ENCODE results near the gene RAB11B.
"Not testable (repeated sequence)": the region's sequence is repeated elsewhere in the genome, so short reads cannot be mapped to it uniquely, and the experiment has no call there.

Gene RAB11B

GRCh38 chr19:8438236-8438635 lies 48.1 kb downstream of the RAB11B start:
- no peak for FAIRE-seq
- no peak for TF ChIP-seq CTCF (IDR thresholded peaks at IDR 0.05; ENCODE audit: insufficient read depth, missing control alignments)
- DNase-seq (ENCODE audit: insufficient read length, low spot score), result no peak

DNA sequence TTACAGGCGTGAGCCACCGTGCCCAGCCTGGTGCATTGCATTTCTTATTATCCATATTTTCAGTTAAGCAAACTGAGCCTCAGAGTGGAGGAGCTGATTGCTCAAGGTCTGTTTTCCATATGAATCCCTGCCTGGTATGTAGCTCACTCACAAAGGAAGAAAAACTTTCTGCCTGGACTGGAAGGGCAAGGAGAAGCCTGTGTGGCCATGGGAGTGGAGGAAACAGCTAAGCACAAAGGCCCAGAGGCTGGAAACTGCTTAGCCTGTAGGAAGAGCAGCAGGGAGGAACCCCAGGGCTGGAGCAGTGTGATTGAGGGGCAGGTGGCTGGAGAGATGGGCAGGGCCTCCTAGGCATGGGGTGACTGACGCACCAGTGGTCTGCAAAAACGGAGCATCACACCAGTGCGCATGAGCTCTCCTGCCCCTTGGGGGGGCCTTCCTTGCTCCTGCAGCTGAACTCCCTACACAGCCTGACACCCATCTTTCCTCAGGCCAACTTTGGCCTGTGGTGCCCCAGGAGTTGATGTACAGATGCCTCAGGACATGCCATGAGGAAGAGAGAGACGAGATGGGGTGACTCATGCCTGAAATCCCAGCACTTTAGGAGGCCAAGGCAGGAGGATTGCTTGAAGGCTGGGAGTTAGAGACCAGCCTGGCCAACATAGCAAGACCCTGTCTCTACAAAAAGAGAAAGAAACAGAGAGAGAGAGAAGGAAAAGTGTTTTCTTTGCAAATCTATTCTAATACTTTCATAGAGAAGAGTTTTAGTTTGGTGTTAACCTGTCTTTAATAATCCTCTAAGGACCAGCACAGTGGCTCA lies 51.8 kb downstream of the RAB11B start:
- TF ChIP-seq CTCF (IDR thresholded peaks at IDR 0.05; ENCODE audit: insufficient read depth, missing control alignments), result no peak
- no peak for FAIRE-seq
- DNase-seq (ENCODE audit: insufficient read length, low spot score), result no peak

- not testable (repeated sequence) for DNase-seq (ENCODE audit: insufficient read length, low spot score); FAIRE-seq
Measured at GRCh38 chr19:8444140-8444676, 54.0 kb downstream of the RAB11B start.

GRCh38 chr19:8444677-8445487 lies 54.7 kb downstream of the RAB11B start, which contains the start of gene HNRNPM:
HNRNPM (plus strand) TSS chr19:8444975; CDS start chr19:8444999, 24 bp downstream.
- no peak for FAIRE-seq
- no peak for TF ChIP-seq CTCF (IDR thresholded peaks at IDR 0.05; ENCODE audit: insufficient read depth, missing control alignments)
- peak; percentile 90 for DNase-seq (ENCODE audit: insufficient read length, low spot score)

GRCh38 chr19:8445488-8446001 lies 55.4 kb downstream of the RAB11B start:
- FAIRE-seq (no peak), DNase-seq (ENCODE audit: insufficient read length, low spot score) (no peak)
- no peak for TF ChIP-seq CTCF (IDR thresholded peaks at IDR 0.05; ENCODE audit: insufficient read depth, missing control alignments)

DNA sequence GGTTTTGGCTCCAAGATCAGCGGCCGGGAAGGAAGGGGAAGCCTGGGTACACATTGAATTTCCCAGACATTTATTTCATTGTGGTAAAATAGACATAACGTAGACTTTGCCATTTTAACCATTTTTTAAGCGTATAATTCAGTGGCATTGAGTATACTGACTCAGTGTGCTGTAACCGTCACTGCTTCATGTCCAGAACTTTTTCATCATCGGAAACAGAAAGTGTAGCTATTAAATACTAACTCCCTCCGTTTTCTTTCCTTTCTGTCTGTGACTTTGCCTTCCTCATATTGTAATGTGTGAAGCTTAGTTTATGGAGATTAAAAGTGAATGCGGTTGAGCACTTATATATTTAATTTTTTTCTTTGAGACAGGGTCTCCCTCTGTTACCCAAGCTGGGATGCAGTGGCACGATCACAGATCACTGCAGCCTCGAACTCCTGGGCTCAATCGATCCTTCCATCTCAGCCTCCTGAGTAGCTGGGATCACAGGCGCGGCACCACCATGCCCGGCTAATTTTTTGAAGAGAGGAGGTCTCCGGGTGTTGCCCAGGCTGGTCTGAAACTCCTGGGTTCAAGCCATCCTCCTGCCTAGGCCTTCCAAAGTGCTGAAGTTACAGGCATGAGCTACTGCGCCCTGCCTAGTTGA lies 56.0 kb downstream of the RAB11B start:
- no peak for TF ChIP-seq CTCF (IDR thresholded peaks at IDR 0.05; ENCODE audit: insufficient read depth, missing control alignments)
- FAIRE-seq, result no peak
- DNase-seq (ENCODE audit: insufficient read length, low spot score), result no peak

GRCh38 chr19:8449830-8450229 lies 59.7 kb downstream of the RAB11B start:
- DNase-seq (ENCODE audit: insufficient read length, low spot score) (no peak), FAIRE-seq (no peak)
- TF ChIP-seq CTCF (IDR thresholded peaks at IDR 0.05; ENCODE audit: insufficient read depth, missing control alignments), result no peak
